ENCODE measurements around the gene PSMA7. TPM values are rescaled to one million over a fixed set of nuclear protein-coding genes. Genes with fewer than 3 reads are reported as not detected.
"Not testable (repeated sequence)": the region's sequence is repeated elsewhere in the genome, so short reads cannot be mapped to it uniquely, and the experiment has no call there.

The PSMA7 gene
- total RNA-seq, 4 donors from 2014 or later: 632 to 1,338 (median 1,003) TPM

DNA sequence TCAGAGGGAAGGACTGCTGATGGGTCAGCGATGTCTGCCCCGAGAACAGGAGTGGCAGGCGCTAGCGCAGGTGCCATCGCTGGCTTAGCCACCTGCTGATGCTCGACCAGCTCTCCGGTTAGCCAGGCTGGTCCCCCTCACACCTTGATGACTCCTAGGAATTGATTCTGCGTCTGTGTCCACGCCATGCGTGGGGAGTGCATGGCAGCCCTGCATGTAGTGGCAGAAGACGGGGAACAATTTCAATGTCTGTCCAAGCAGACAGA is 7.0 kb upstream of the PSMA7 start:
- no peaks in the 10 kb centered on the region for H3K9me3 ChIP-seq
- intact Hi-C loops (cut with DNase I; ENCODE audit: low total_unique reads): no loop called here
- ATAC-seq (no peak), DNase-seq (no peak)
- H3K36me3 ChIP-seq: no peaks in the 10 kb centered on the region
- no peak overlapping the region for H3K27ac ChIP-seq
- H3K4me1 ChIP-seq: peaks cover 13 to 23% of the 10 kb centered on the region in 2 donors
- H3K4me3 ChIP-seq: no peak overlapping the region
- TF ChIP-seq, protein P1, sequence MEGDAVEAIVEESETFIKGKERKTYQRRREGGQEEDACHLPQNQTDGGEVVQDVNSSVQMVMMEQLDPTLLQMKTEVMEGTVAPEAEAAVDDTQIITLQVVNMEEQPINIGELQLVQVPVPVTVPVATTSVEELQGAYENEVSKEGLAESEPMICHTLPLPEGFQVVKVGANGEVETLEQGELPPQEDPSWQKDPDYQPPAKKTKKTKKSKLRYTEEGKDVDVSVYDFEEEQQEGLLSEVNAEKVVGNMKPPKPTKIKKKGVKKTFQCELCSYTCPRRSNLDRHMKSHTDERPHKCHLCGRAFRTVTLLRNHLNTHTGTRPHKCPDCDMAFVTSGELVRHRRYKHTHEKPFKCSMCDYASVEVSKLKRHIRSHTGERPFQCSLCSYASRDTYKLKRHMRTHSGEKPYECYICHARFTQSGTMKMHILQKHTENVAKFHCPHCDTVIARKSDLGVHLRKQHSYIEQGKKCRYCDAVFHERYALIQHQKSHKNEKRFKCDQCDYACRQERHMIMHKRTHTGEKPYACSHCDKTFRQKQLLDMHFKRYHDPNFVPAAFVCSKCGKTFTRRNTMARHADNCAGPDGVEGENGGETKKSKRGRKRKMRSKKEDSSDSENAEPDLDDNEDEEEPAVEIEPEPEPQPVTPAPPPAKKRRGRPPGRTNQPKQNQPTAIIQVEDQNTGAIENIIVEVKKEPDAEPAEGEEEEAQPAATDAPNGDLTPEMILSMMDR (IDR thresholded peaks at IDR 0.05 in 4 of 5, conservative IDR thresholded peaks at IDR 0.05 in 1 of 5): no peak
- TF ChIP-seq POLR2A (IDR thresholded peaks at IDR 0.05): no peak
- in situ Hi-C loops (cut with MboI; ENCODE audit: low sequenced_read_pairs in 4 of 4): no loop called here
- no peaks in the 10 kb centered on the region for H3K27me3 ChIP-seq

DNA sequence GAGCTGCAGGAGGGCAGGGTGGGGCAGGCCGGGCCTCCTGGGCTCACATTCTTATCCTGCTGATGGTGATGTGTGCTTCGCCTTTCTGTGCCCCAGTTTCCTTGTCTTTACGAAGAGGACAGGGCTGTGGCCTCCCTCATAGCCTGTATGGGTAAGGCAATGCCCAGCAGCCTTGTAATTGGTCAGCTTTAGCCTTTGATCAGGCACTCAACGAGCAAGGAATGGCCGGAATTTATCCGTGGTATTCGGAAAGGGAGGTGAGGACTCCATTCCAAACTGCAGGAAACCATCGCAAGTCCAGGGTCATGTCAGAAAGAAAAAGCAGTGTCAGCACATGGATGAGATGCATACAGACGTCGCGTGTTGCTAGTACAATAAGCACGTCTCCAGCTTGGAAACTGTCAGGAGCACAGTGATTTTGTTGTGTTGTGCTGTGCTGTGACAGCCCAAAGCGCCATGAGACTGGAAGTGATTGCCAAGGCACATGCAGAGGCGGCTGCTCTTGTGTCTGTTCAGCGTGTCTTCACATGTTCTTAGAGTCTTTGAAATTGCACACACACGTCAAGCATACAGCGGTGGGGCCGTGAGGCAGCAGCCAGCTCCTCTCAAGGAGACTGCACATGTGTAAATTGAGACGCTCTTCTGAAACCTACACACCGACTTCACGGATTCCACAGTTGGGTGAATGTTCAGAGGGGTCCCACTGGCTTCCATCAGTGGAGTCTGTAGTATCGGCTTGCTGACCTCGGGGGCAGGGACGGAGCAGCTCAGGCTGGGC is 6.5 kb upstream of the PSMA7 start:
- Histone ChIP-seq H3K9me3 (no peaks in the 10 kb centered on the region), H3K4me1 (peaks cover 18 to 28% of the 10 kb centered on the region in 2 donors), H3K4me3 (no peak overlapping the region), H3K27me3 (no peaks in the 10 kb centered on the region), H3K27ac (no peak overlapping the region), H3K36me3 (no peaks in the 10 kb centered on the region)
- intact Hi-C loops (cut with DNase I; ENCODE audit: low total_unique reads): loop anchor here (10.0 kb wide), 1 partner anchor 495 kb away; the partner anchor contains the start of gene SLCO4A1
- in situ Hi-C loops (cut with MboI; ENCODE audit: low sequenced_read_pairs in 4 of 4): loop anchor here in 3 of 4 donors (10.0 to 25.0 kb wide), 2 partner anchors 125 to 137 kb away; no protein-coding TSS in a partner anchor
- ATAC-seq: no peak
- no peak for DNase-seq
- TF ChIP-seq, protein P1 (IDR thresholded peaks at IDR 0.05 in 4 of 5, conservative IDR thresholded peaks at IDR 0.05 in 1 of 5): no peak
- no peak for TF ChIP-seq POLR2A (IDR thresholded peaks at IDR 0.05)

DNA sequence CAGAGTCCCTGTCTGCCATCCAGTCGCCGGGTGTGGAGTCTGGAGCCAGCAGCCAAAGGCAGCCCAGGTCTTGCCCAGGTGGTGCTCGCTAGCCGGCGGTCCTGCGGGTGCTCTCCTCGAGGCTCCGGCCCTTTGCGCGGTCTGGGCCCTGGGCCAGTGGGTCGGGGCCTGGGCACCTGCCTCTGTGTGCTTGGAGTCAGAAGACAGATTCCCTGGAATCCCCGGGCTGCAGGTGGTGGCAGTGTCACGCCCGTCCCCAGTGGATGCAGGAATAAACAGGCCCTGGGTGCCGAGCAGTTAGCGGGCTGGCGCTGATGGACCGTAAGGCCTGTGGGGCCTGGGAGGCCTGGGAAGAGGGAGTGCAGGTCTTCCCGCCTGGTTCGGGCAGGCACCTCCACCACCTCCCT is 5.7 kb upstream of the PSMA7 start:
- no peak for TF ChIP-seq POLR2A (IDR thresholded peaks at IDR 0.05)
- TF ChIP-seq, protein P1 (IDR thresholded peaks at IDR 0.05 in 4 of 5, conservative IDR thresholded peaks at IDR 0.05 in 1 of 5): no peak
- Histone ChIP-seq H3K9me3 (no peaks in the 10 kb centered on the region), H3K36me3 (no peaks in the 10 kb centered on the region), H3K4me3 (no peak overlapping the region), H3K27me3 (no peaks in the 10 kb centered on the region), H3K27ac (no peak overlapping the region), H3K4me1 (peaks cover 22 to 32% of the 10 kb centered on the region in 2 donors)
- in situ Hi-C loops (cut with MboI; ENCODE audit: low sequenced_read_pairs in 4 of 4): loop anchor here in 3 of 4 donors (10.0 to 25.0 kb wide), 2 partner anchors 124 to 137 kb away; no protein-coding TSS in a partner anchor
- DNase-seq (no peak), ATAC-seq (no peak)
- intact Hi-C loops (cut with DNase I; ENCODE audit: low total_unique reads): loop anchor here (10.0 kb wide), 1 partner anchor 496 kb away; the partner anchor contains the start of gene SLCO4A1

DNA sequence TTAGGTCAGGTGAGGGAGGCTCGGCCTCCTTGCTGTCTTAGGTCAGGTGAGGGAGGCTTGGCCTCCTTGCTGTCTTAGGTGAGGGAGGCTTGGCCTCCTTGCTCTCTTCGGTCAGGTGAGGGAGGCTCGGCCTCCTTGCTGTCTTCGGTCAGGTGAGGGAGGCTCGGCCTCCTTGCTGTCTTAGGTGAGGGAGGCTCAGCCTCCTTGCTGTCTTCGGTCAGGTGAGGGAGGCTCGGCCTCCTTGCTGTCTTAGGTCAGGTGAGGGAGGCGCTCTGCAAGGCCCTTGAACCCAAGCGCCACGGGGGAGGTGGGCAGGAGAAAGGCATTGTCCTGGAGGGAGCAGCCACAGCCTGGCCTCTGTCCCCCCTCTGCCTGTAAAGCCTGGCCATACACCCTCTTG is 5.2 kb upstream of the PSMA7 start:
- peaks cover 22 to 32% of the 10 kb centered on the region in 2 donors for H3K4me1 ChIP-seq
- H3K4me3 ChIP-seq, H3K36me3 ChIP-seq, ATAC-seq, H3K27me3 ChIP-seq, DNase-seq, H3K9me3 ChIP-seq, H3K27ac ChIP-seq: not testable (repeated sequence)
- intact Hi-C loops (cut with DNase I; ENCODE audit: low total_unique reads) (loop anchor here (10.0 kb wide), 1 partner anchor 496 kb away; the partner anchor contains the start of gene SLCO4A1), in situ Hi-C loops (cut with MboI; ENCODE audit: low sequenced_read_pairs in 4 of 4) (loop anchor here in 3 of 4 donors (10.0 to 25.0 kb wide), 2 partner anchors 124 to 136 kb away; no protein-coding TSS in a partner anchor)

DNA sequence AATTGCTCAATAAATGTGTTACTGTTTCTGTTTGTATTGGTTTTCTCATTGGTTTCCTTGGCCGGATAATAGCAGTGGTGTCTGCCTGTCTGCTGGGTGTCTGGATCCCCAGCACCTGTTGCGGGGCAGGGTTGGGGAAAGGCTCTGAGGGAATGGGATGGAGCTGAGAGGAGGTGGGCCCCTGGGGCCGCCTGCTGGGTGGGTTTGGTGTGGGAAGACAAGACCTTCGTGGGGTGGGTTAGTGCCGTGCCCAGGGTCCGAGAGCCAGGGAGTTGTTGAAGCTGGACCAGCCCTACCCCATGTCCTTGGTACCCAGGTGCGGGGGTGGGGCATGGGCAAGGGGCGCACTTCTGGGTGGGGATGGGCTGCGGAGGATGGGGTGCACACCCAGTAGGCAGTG is 4.3 kb upstream of the PSMA7 start:
- Histone ChIP-seq H3K27ac (no peak overlapping the region), H3K36me3 (no peaks in the 10 kb centered on the region), H3K9me3 (no peaks in the 10 kb centered on the region), H3K4me3 (no peak overlapping the region), H3K4me1 (peaks cover 22 to 32% of the 10 kb centered on the region in 2 donors), H3K27me3 (no peaks in the 10 kb centered on the region)
- intact Hi-C loops (cut with DNase I; ENCODE audit: low total_unique reads) (loop anchor here (10.0 kb wide), 1 partner anchor 497 kb away; the partner anchor contains the start of gene SLCO4A1), in situ Hi-C loops (cut with MboI; ENCODE audit: low sequenced_read_pairs in 4 of 4) (loop anchor here in 3 of 4 donors (10.0 to 25.0 kb wide), 2 partner anchors 123 to 135 kb away; no protein-coding TSS in a partner anchor)
- DNase-seq: no peak
- TF ChIP-seq, protein P1 (IDR thresholded peaks at IDR 0.05 in 4 of 5, conservative IDR thresholded peaks at IDR 0.05 in 1 of 5): no peak
- TF ChIP-seq POLR2A (IDR thresholded peaks at IDR 0.05): no peak
- ATAC-seq: no peak

Data from gastrocnemius medialis (tissue), 4 donors.